ENCODE measurements around the gene ZBTB20.

Gene ZBTB20

DNA sequence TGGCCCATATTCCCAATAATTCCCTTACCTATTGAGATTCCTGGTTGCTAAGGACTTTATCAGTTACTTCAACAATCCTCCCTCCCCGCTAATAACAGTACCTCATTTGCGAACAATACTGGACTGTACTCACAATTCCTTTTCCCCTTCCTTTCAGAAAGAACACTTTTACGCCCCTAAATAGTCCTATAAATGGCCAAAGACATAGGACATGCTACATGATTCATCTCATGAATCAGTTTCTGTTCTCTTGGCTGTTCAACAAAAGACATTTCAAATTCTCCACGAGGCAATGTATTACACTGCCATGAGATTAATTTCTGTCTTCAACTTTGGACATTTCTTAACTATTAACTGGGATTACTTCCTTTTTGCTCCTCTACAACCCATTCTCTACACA, 588.8 kb downstream of the ZBTB20 start:
- H3K27ac ChIP-seq = no peak overlapping the region
- POLR2A ChIA-PET (ENCODE audit: low non-redundant PET) = no interaction called here
- CTCF ChIA-PET = interaction anchor here (0.7 kb wide), 1 partner anchor 72 kb away, joined by 3 read pairs; no protein-coding TSS in a partner anchor
- DNase-seq (ENCODE audit: low spot score) = no peak
- TF ChIP-seq, protein P1, sequence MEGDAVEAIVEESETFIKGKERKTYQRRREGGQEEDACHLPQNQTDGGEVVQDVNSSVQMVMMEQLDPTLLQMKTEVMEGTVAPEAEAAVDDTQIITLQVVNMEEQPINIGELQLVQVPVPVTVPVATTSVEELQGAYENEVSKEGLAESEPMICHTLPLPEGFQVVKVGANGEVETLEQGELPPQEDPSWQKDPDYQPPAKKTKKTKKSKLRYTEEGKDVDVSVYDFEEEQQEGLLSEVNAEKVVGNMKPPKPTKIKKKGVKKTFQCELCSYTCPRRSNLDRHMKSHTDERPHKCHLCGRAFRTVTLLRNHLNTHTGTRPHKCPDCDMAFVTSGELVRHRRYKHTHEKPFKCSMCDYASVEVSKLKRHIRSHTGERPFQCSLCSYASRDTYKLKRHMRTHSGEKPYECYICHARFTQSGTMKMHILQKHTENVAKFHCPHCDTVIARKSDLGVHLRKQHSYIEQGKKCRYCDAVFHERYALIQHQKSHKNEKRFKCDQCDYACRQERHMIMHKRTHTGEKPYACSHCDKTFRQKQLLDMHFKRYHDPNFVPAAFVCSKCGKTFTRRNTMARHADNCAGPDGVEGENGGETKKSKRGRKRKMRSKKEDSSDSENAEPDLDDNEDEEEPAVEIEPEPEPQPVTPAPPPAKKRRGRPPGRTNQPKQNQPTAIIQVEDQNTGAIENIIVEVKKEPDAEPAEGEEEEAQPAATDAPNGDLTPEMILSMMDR (conservative IDR thresholded peaks at IDR 0.05; ENCODE audit: low read depth) = no peak

DNA sequence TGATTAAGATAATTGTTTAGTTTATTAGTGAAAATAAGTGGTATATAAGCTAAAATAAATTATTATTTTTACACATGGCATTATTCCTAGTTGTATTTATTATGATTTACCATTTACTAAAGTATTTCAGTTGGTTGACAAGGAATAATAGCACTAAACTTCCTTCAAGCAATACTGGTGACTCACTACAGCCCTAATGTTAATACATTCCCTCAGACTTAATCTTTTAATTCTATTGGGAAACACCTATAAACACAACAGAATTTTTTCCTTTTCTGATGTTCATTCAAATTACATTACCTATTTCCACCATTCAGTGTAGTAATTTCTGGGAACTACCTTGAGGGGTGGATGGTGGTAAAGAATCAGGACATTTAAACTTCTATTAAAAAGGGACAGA, 589.3 kb downstream of the ZBTB20 start:
- TF ChIP-seq, protein P1 (conservative IDR thresholded peaks at IDR 0.05; ENCODE audit: low read depth) = no peak
- DNase-seq (ENCODE audit: low spot score) = no peak
- POLR2A ChIA-PET (ENCODE audit: low non-redundant PET) = no interaction called here
- CTCF ChIA-PET = interaction anchor here (0.7 kb wide), 1 partner anchor 71 kb away, joined by 3 read pairs; no protein-coding TSS in a partner anchor
- H3K27ac ChIP-seq = no peak overlapping the region

DNA sequence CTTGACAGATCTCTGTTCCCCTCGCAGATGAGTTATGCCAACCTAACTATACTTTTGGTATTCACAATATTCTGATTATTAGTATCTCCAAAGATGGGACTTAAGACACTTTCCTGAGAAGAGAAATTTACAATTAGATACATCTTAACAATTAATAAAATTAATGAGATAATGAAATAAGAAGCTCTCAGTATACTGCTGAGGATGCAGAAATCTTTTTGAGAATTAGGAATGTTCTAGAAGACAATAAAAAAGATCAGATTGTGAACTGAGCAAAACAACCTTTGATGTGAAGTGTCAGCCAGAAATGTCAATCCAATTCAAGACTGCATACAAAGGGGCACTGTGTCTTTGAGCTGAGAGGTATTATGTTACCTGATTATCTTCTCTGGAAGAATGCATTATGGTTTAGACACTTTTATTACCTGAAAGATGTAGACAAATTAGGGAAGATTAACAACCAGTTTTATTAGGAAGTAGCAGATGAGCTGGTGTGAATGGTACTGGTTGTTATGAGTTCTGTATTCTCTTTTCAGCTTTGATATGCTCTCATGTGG, 590.4 kb downstream of the ZBTB20 start:
- TF ChIP-seq, protein P1 (conservative IDR thresholded peaks at IDR 0.05; ENCODE audit: low read depth) = no peak
- POLR2A ChIA-PET (ENCODE audit: low non-redundant PET) = no interaction called here
- no peak overlapping the region for H3K27ac ChIP-seq
- DNase-seq (ENCODE audit: low spot score) = no peak
- CTCF ChIA-PET = no interaction called here

DNA sequence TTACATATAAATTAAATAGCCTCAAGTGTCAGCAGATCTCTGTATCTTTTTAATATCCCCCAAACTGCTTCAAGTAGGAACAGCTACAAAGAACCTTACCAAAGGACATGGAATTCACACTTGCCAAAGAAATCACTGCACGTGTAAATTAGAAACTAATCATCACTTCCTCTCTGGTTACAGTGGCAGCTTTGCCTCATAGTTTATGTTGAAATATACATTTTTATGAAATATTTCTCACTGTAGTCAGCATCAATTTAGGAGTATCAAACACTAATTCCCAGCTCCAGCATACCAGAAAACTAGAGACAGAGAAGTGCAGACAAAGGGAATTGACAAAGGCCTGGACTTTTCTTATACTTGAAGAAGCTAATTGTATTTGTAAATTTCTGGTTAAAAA, 592.4 kb downstream of the ZBTB20 start:
- POLR2A ChIA-PET (ENCODE audit: low non-redundant PET) = no interaction called here
- TF ChIP-seq, protein P1 (conservative IDR thresholded peaks at IDR 0.05; ENCODE audit: low read depth) = no peak
- CTCF ChIA-PET = no interaction called here
- DNase-seq (ENCODE audit: low spot score) = no peak
- H3K27ac ChIP-seq = no peak overlapping the region

DNA sequence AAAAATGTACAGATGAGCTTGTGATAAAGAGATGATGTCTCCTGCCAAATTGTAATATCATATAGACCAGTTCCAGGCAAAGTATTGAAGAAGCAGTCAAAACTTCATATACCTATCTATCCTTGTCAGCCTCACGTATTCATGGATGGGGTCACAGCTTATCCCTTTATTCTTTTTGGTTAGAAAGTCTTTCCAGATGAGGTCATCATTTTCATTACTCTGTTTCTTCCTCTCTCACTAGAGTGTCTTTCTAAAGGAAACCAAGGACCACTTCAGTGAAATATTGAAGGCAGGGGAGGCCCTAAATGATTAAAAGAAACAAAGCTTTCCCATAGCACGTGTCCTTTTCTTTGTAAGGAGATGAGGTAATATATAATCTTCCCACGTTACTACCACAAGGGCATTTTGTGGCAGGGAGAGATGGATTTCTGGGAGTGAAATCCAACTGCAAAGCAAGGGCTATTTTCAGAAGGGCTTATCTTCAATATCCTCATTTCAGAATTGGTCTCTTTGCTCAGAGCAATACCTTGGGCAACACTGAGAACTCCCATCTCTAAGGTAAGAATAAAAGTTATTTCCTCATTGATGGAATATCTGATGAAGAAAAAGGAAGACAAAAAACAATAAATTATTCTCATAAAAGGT, 593.0 kb downstream of the ZBTB20 start:
- no peak overlapping the region for H3K27ac ChIP-seq
- no peak for DNase-seq (ENCODE audit: low spot score)
- CTCF ChIA-PET = interaction anchor here (0.6 to 0.9 kb wide), 2 partner anchors 37 to 54 kb away, joined by 3 to 7 read pairs; no protein-coding TSS in a partner anchor
- POLR2A ChIA-PET (ENCODE audit: low non-redundant PET) = no interaction called here
- TF ChIP-seq, protein P1 (conservative IDR thresholded peaks at IDR 0.05; ENCODE audit: low read depth) = no peak

DNA sequence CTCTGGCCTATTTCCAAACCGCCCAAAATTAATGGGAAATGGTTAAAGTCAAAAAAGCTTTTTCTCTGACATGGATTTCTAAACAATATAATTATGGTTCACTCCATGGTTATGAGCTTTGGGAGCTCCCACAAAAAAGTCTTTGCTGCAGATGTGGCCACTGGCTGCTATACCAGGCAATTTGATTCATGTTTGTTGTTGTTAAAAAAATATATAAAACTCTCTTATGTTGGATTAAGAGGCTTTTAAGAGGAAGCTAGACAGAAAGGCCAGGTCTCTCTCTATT, 594.6 kb downstream of the ZBTB20 start:
- H3K27ac ChIP-seq = no peak overlapping the region
- TF ChIP-seq, protein P1 (conservative IDR thresholded peaks at IDR 0.05; ENCODE audit: low read depth) = no peak
- ChIA-PET POLR2A (ENCODE audit: low non-redundant PET) (no interaction called here), CTCF (interaction anchor here (0.6 to 1.0 kb wide), 4 partner anchors 10 to 494 kb away, joined by 3 to 7 read pairs (median 4); no protein-coding TSS in a partner anchor)
- DNase-seq (ENCODE audit: low spot score) = no peak

Data from RWPE1 (cell line).